Smooth muscle cell (in vitro differentiated cells): ENCODE results near the gene GATAD2B. TPM values are rescaled to one million over a fixed set of nuclear protein-coding genes. Genes with fewer than 3 reads are reported as not detected.
A peak's percentile ranks its signal among the peaks of the same experiment; 100 is the strongest.

Experiments
- DNase-seq: peaks from one replicate; lab custom pipeline; 2025; ENCODE audit not compliant: unreplicated experiment; lab: John Stamatoyannopoulos, UW
- H2AFZ ChIP-seq: fragments of 200-600 bp; sonication (generic); 2 replicates; pipeline ENCODE4 v1.6.0; 2016; ENCODE audit warnings: antibody characterized with exemption, low read depth, mild to moderate bottlenecking
- H3F3A ChIP-seq: fragments of 200-600 bp; sonication (generic); 2 replicates; pipeline ENCODE4 v1.6.0; 2017; ENCODE audit warnings: antibody characterized with exemption, low read depth
- H3K27ac ChIP-seq: fragments of 200-600 bp; sonication (generic); 2 replicates; pipeline ENCODE4 v1.5.1; 2016; ENCODE audit warnings: low read depth, mild to moderate bottlenecking
- H3K27me3 ChIP-seq: fragments of 200-600 bp; sonication (generic); 2 replicates; pipeline ENCODE4 v1.6.1; 2016; ENCODE audit warnings: low read depth, mild to moderate bottlenecking
- H3K36me3 ChIP-seq: fragments of 200-600 bp; sonication (generic); 2 replicates; pipeline ENCODE4 v1.5.1; 2016; ENCODE audit warnings: low read depth
- H3K4me1 ChIP-seq: fragments of 200-600 bp; sonication (generic); 2 replicates; pipeline ENCODE4 v1.5.1; 2016; ENCODE audit warnings: low read depth
- H3K4me2 ChIP-seq: fragments of 200-600 bp; sonication (generic); 2 replicates; pipeline ENCODE4 v1.6.0; 2016; ENCODE audit warnings: mild to moderate bottlenecking
- H3K4me3 ChIP-seq: fragments of 200-600 bp; sonication (generic); 2 replicates; pipeline ENCODE4 v1.5.1; 2016; ENCODE audit warnings: mild to moderate bottlenecking
- H3K79me2 ChIP-seq: fragments of 200-600 bp; sonication (generic); 2 replicates; pipeline ENCODE4 v1.6.0; 2016; ENCODE audit warnings: low read depth, mild to moderate bottlenecking
- H3K9ac ChIP-seq: fragments of 200-600 bp; sonication (generic); 2 replicates; pipeline ENCODE4 v1.6.0; 2016; ENCODE audit warnings: low read depth
- H3K9me3 ChIP-seq: fragments of 200-600 bp; sonication (generic); replicated peaks from 2 replicates; pipeline ENCODE4 v1.5.1; 2016; ENCODE audit warnings: low read depth
- H4K20me1 ChIP-seq: fragments of 200-600 bp; sonication (generic); 2 replicates; pipeline ENCODE4 v1.6.0; 2016; ENCODE audit warnings: low read depth
- CTCF ChIP-seq: fragments of 200-600 bp; sonication (generic); IDR thresholded peaks from 2 replicates; pipeline ENCODE4 v1.5.1; 2017; ENCODE audit warnings: borderline replicate concordance, mild to moderate bottlenecking, antibody characterized with exemption; ENCODE audit not compliant: insufficient read depth, poor library complexity, severe bottlenecking
- WGBS: methylation state at CpG from one replicate; pipeline ENCODE4 v1.1.7; 2016; ENCODE audit warnings: low lambda C conversion rate; 5-methylcytosine and 5-hydroxymethylcytosine counted together
- polyA plus RNA-seq: library from polyadenylated mRNA; unstranded; fragments of >200 nt; fragmentation: Nextera tagmentation; extraction: Ambion mirVana; gene quantifications from 2 replicates; pipeline ENCODE4 v1.2.1, GENCODE V29; 2016
- total RNA-seq: library from RNA; depleted of rRNA; stranded (reverse); fragments of >200 nt; gene quantifications from 2 replicates; pipeline ENCODE4 v1.2.3, GENCODE V29; 2014

GATAD2B gene
- total and polyA plus RNA-seq, 2 experiments from 2014 or later = 7.8 to 24.9 TPM

GRCh38 chr1:153921080-153921802, 1.5 kb downstream of the GATAD2B start:
- peak overlapping the region; percentile 86 for H3K4me3 ChIP-seq
- H3K36me3 ChIP-seq = no peaks in the 10 kb centered on the region
- no peak for TF ChIP-seq CTCF
- H3K4me1 ChIP-seq = peaks cover 17% of the 10 kb centered on the region
- no peak overlapping the region for H3K27ac ChIP-seq
- H2AFZ ChIP-seq = no peak overlapping the region
- H3K9me3 ChIP-seq = no peaks in the 10 kb centered on the region
- H3K4me2 ChIP-seq = peak overlapping the region; percentile 93
- WGBS = 49% methylated on average over 3 of the region's 3 CpGs
- no peak for DNase-seq
- H3K9ac ChIP-seq = peak overlapping the region; percentile 95
- H3K27me3 ChIP-seq = no peaks in the 10 kb centered on the region
- H4K20me1 ChIP-seq = peaks cover 60% of the 10 kb centered on the region
- H3F3A ChIP-seq = no peaks in the 10 kb centered on the region
- peaks cover 64% of the 10 kb centered on the region for H3K79me2 ChIP-seq

- Histone ChIP-seq H3K36me3 (no peaks in the 10 kb centered on the region), H3K4me2 (peak overlapping the region; percentile 93), H3K9me3 (no peaks in the 10 kb centered on the region), H3K4me1 (peaks cover 17% of the 10 kb centered on the region), H3K4me3 (no peak overlapping the region), H3F3A (no peaks in the 10 kb centered on the region), H3K9ac (no peak overlapping the region), H3K79me2 (peaks cover 75% of the 10 kb centered on the region), H4K20me1 (peaks cover 71% of the 10 kb centered on the region), H3K27me3 (no peaks in the 10 kb centered on the region), H2AFZ (no peak overlapping the region), H3K27ac (no peak overlapping the region)
- DNase-seq = no peak
- TF ChIP-seq CTCF = no peak
- 49% methylated on average over 4 of the region's 4 CpGs for WGBS
Measured at GRCh38 chr1:153919876-153920852, 2.6 kb downstream of the GATAD2B start.

- H4K20me1 ChIP-seq = peaks cover 100% of the 10 kb centered on the region
- H3K36me3 ChIP-seq = no peaks in the 10 kb centered on the region
Measured at GRCh38 chr1:153916297-153916696, 6.5 kb downstream of the GATAD2B start.

More at GRCh38 chr1:153916297-153916696, 6.5 kb downstream of the GATAD2B start:
- no peaks in the 10 kb centered on the region for H3F3A ChIP-seq
- H3K4me1 ChIP-seq = peaks cover 14% of the 10 kb centered on the region
- no peaks in the 10 kb centered on the region for H3K9me3 ChIP-seq
- no peak overlapping the region for H2AFZ ChIP-seq
- DNase-seq = no peak
- H3K27ac ChIP-seq = no peak overlapping the region
- 95% methylated on average over 4 of the region's 4 CpGs for WGBS
- no peaks in the 10 kb centered on the region for H3K27me3 ChIP-seq
- H3K79me2 ChIP-seq = peaks cover 100% of the 10 kb centered on the region
- H3K4me2 ChIP-seq = no peak overlapping the region
- H3K4me3 ChIP-seq = no peak overlapping the region
- TF ChIP-seq CTCF = no peak
- no peak overlapping the region for H3K9ac ChIP-seq
